ENCODE measurements around the gene SCUBE1. TPM values are rescaled to one million over a fixed set of nuclear protein-coding genes. Genes with fewer than 3 reads are reported as not detected.

SCUBE1 gene
- total RNA-seq, 4 donors from 2014 or later, result 0.38 to 4.0 (median 2.1) TPM

DNA sequence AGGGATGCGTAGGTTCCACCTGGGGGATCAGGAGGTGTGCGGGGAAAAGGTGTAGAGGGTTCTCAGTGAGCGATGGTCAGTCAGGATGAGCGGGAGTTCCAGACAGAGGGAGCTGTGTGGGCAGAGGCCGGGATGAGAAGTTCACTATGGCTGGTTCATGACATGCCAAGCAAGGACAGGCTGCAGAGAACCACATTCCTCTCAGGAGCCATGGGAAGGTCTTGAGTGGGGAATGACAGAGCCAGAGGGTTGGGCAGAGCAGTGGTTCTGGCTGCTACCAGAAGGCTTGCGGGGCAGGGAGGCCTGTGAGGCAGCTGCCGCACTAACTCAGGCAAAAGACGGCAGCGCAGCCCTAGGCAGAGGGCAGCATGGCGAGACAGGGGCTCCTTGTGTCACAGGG lies 66.1 kb downstream of the SCUBE1 start:
- peaks cover 0 to 28% (median 0%) of the 10 kb centered on the region in 4 donors for H3K27me3 ChIP-seq
- 89 to 94% methylated on average over 9 to 10 of the region's 10 CpGs for WGBS, 2 donors
- H3K9me3 ChIP-seq, result no peaks in the 10 kb centered on the region
- no peak overlapping the region for H3K27ac ChIP-seq
- DNase-seq, result no peak
- H3K4me1 ChIP-seq, result no peaks in the 10 kb centered on the region
- H3K36me3 ChIP-seq, result no peaks in the 10 kb centered on the region
- TF ChIP-seq, protein P1, sequence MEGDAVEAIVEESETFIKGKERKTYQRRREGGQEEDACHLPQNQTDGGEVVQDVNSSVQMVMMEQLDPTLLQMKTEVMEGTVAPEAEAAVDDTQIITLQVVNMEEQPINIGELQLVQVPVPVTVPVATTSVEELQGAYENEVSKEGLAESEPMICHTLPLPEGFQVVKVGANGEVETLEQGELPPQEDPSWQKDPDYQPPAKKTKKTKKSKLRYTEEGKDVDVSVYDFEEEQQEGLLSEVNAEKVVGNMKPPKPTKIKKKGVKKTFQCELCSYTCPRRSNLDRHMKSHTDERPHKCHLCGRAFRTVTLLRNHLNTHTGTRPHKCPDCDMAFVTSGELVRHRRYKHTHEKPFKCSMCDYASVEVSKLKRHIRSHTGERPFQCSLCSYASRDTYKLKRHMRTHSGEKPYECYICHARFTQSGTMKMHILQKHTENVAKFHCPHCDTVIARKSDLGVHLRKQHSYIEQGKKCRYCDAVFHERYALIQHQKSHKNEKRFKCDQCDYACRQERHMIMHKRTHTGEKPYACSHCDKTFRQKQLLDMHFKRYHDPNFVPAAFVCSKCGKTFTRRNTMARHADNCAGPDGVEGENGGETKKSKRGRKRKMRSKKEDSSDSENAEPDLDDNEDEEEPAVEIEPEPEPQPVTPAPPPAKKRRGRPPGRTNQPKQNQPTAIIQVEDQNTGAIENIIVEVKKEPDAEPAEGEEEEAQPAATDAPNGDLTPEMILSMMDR (IDR thresholded peaks at IDR 0.05), result no peak
- no peak for TF ChIP-seq POLR2A (IDR thresholded peaks at IDR 0.05)
- no peak overlapping the region for H3K4me3 ChIP-seq
- intact Hi-C loops (cut with DNase I), result loop anchor here (10.0 kb wide), 1 partner anchor 528 kb away; no protein-coding TSS in a partner anchor

DNA sequence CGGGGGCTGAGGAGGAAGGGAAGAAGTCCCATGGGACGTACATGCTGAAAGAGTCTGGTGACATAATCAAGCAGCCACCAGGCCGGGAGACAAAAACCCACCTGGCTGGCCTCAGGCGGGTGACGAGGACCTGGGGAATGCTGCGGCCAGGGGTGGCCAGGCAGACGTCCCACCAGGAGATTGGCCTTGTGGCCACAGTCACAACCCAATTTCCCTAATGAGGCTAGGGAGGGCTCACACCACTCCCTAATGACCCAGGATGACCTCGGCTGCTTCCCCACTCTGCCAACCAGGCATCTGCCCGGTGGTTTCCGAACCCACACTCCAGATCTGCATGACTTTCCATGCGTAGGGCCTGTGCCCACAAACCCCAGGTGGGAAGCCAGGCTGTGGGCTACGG lies 66.9 kb downstream of the SCUBE1 start:
- Histone ChIP-seq H3K36me3 (no peaks in the 10 kb centered on the region), H3K27me3 (peaks cover 0 to 32% (median 0%) of the 10 kb centered on the region in 4 donors), H3K9me3 (no peaks in the 10 kb centered on the region), H3K4me1 (no peaks in the 10 kb centered on the region), H3K4me3 (no peak overlapping the region), H3K27ac (no peak overlapping the region)
- intact Hi-C loops (cut with DNase I), result loop anchor here (10.0 kb wide), 1 partner anchor 528 kb away; no protein-coding TSS in a partner anchor
- no peak for TF ChIP-seq POLR2A (IDR thresholded peaks at IDR 0.05)
- TF ChIP-seq, protein P1 (IDR thresholded peaks at IDR 0.05), result no peak
- DNase-seq, result no peak
- WGBS, 2 donors, result 77 to 94% methylated on average over 7 of the region's 12 CpGs

DNA sequence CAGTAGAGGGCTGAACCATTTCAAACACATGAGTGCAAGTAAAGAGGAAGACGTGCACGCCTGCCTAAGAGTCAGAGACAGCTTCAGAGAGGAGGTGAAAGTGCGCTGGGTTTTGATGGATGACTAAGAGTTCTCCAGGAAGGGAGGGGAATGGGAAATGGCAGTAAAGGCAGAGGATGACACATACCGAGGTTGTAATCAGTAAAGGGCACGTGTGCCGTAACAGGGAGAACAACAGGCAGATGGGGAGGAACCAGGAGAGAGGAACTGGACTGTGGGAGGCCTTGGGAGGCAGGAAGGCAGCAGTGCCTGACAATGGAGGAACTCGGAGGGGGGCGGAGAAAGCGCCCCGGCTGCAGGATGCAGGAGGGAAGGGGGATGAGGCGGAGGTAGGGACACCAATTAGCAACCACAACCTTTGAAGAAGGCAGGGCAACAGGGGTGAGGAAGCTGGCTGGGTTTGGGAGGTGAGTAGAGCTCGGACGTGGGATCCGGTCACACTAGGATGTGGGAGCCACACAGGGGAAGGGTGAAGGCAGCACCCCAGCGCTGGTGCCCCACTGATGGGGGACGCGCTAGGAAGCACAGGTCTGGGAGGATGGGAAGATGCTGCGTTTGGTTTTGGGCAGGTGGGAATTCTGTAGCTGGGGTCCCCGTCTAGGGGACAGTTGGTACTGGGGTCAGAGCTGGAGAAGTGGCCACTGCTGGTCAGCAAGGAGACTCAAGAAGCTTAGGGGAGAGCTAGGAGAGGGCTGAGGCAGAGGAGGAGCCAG lies 67.4 kb downstream of the SCUBE1 start:
- no peak overlapping the region for H3K4me3 ChIP-seq
- DNase-seq, result no peak
- H3K9me3 ChIP-seq, result no peaks in the 10 kb centered on the region
- intact Hi-C loops (cut with DNase I), result loop anchor here (10.0 kb wide), 1 partner anchor 529 kb away; no protein-coding TSS in a partner anchor
- no peaks in the 10 kb centered on the region for H3K36me3 ChIP-seq
- 62 to 69% methylated on average over 19 of the region's 19 CpGs for WGBS, 2 donors
- H3K4me1 ChIP-seq, result no peaks in the 10 kb centered on the region
- TF ChIP-seq, protein P1 (IDR thresholded peaks at IDR 0.05), result no peak
- no peak for TF ChIP-seq POLR2A (IDR thresholded peaks at IDR 0.05)
- peaks cover 0 to 34% (median 0%) of the 10 kb centered on the region in 4 donors for H3K27me3 ChIP-seq
- no peak overlapping the region for H3K27ac ChIP-seq

DNA sequence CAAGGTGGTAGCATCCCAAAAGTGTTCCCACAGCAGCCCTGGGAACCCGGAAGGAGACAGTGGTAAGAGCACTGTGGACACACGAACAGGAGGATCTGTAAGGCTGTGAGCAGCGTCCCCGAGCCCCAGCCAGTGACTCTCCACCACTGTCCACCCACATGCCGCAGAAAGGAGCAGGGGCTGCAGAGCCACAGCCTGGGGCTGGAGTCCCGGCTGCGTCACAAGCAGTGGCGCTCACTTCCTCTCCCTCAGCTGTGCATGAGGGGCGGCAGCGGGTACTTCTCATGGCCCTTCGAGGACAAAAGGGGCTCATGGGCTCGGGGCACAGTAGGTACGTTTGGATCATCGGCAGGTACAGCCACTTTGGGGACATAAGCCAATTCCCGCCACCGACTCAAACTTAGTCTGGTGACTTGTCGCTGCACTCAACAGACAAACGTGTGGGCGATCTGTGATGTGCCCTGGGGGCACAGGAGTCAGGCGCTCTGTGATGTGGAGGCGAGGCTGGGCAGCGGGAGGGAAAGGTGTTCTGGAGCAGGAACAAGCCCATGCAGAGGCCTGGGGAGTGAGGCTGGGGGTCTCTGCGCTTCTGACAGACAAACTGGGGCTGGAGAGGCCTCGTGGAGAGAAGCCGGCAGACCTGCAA lies 68.5 kb downstream of the SCUBE1 start:
- TF ChIP-seq POLR2A (IDR thresholded peaks at IDR 0.05), result no peak
- TF ChIP-seq, protein P1 (IDR thresholded peaks at IDR 0.05), result no peak
- DNase-seq, result no peak

More for the DNA sequence above, 68.5 kb downstream of the SCUBE1 start:
- no peak overlapping the region for H3K4me3 ChIP-seq
- H3K9me3 ChIP-seq, result no peaks in the 10 kb centered on the region
- WGBS, 2 donors, result 76 to 85% methylated on average over 9 to 12 of the region's 25 CpGs
- intact Hi-C loops (cut with DNase I), result loop anchor here (5.0 to 10.0 kb wide), 2 partner anchors 103 to 530 kb away; no protein-coding TSS in a partner anchor
- H3K36me3 ChIP-seq, result no peaks in the 10 kb centered on the region
- H3K27ac ChIP-seq, result no peak overlapping the region
- H3K27me3 ChIP-seq, result peaks cover 0 to 34% (median 0%) of the 10 kb centered on the region in 4 donors
- no peaks in the 10 kb centered on the region for H3K4me1 ChIP-seq

All from esophagus squamous epithelium (tissue), 5 donors.